Ureter (tissue), 1 donor: ENCODE data around the gene NFKB2. TPM values are rescaled to one million over a fixed set of nuclear protein-coding genes. Genes with fewer than 3 reads are reported as not detected.

Source experiments
- DNase-seq: peaks from one replicate; pipeline ENCODE4 v3.0.0-alpha.2; 2020; ENCODE audit warnings: low spot score
- total RNA-seq: library from RNA; stranded (reverse); gene quantifications from one replicate; pipeline ENCODE4 v1.2.4, GENCODE V29; 2023
- donor health status: DM: yes; HTN: yes; CAD: no.

The NFKB2 gene
- total RNA-seq, 1 donor from 2014 or later: 33.0 TPM

DNA sequence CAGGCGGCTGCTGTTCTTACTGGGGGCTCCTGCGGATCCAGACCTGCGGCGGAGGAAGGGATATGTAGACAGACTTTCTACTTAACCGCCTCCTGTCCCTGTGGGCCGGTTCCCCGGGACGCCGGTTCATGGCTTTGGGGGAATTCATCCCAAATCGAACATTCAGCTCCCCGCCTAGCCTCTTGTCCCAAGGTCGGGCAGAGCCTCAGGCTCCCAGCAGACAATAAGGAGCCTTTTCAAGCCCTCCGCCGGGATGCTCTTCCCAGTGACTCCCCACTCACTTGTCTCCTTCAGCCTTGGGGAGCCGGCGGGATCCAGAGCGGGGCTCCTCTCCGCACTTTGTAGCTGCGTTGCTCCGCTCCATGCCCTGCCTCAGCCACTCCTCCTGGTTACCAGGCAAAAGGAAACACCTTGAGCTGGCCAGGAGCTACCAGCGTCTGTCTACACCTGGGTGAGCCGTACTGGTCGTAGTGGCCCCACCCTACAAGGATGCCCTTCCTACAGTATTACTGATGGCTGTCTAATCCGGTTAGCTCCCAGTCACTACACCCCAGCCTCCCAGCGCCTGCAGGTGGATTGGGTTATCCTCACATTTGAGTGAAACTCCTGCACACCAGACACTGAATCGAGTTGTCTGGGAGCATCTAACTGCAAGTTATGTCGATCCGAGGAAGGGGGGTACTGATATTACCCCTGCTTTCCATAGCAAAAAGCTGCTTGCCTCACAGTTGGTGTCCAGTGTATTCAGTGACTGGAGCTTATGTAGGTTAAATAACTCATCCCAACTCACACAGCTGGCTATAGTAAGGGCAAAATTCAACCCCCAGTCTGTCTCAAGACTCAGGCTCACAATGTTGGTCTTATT is 55.8 kb downstream of the NFKB2 start, which contains the start of gene C10orf95:
C10orf95 (minus strand) TSS at position 439 of the 865 bp plus-strand sequence. CDS start 450 bp downstream, outside the sequence.
- no peak for DNase-seq

Other genes starting within 250 kb of the NFKB2 start
- gene NOLC1, start 243.3 kb upstream of the NFKB2 start, total RNA-seq: 92.1 TPM
- gene ELOVL3, start 169.4 kb upstream of the NFKB2 start, total RNA-seq: 0.47 TPM
- not detected for gene PITX3, start 154.2 kb upstream of the NFKB2 start, total RNA-seq
- gene GBF1, start 150.2 kb upstream of the NFKB2 start, total RNA-seq: 64.4 TPM
- 5.1 TPM for gene PSD, start 23.1 kb downstream of the NFKB2 start, total RNA-seq
- 8.7 TPM for gene FBXL15, start 25.1 kb downstream of the NFKB2 start, total RNA-seq
- gene CUEDC2, start 36.9 kb downstream of the NFKB2 start, total RNA-seq: 51.9 TPM
- gene C10orf95, start 55.8 kb downstream of the NFKB2 start, total RNA-seq: 1.5 TPM
- gene ACTR1A, start 107.0 kb downstream of the NFKB2 start, total RNA-seq: 87.1 TPM
- 25.5 TPM for gene SUFU, start 108.3 kb downstream of the NFKB2 start, total RNA-seq
- 137 TPM for gene TRIM8, start 248.8 kb downstream of the NFKB2 start, total RNA-seq